ENCODE results near the gene ZNG1F.

GRCh38 chr9:41229408-41230401, 40.6 kb upstream of the ZNG1F start:
- TF ChIP-seq CTCF (IDR thresholded peaks at IDR 0.05; ENCODE audit: low read depth, low read length) (no peak), EZH2phosphoT487 (IDR thresholded peaks at IDR 0.05; ENCODE audit: low read depth) (no peak)
